Measurements from ENCODE around the gene POLRMT. TPM values are rescaled to one million over a fixed set of nuclear protein-coding genes. Genes with fewer than 3 reads are reported as not detected.
A peak's percentile ranks its signal among the peaks of the same experiment; 100 is the strongest.
"Not testable (repeated sequence)": the region's sequence is repeated elsewhere in the genome, so short reads cannot be mapped to it uniquely, and the experiment has no call there.

POLRMT gene
- total RNA-seq, 6 experiments from 2014 or later: 29.9 to 44.2 (median 34.7) TPM

DNA sequence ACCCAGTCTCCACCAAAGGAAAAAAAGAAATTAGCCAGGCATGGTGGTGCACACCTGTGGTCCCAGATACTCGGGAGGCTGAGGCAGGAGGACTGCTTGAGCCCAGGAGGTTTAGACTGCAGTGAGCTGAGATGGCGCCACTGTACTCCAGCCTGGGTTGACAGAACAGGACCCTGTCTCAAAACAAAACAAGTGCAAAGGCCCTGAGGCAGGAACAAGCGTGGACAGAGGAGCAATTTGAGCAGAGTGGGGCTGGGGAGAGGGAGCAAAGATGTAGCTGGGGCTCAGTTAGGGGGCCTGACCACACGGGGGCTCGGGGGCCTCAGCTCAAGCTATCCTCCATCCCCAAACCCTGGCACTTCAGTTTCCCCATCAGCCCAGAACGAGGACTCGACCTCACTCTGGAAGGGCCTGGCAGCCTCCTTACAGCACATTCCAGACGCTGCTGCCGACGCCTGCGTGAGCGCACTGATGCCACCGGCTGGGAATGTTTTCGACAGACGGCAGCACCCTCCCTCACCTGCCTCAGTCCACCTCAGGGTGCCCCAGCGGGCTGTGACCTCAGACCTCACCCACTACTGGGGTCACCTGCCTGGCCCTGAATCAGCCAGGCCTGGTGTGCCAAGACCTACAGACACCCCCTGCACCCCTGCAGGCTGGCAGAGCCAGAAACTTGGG is 1.8 kb upstream of the POLRMT start:
- TF ChIP-seq, protein P1, sequence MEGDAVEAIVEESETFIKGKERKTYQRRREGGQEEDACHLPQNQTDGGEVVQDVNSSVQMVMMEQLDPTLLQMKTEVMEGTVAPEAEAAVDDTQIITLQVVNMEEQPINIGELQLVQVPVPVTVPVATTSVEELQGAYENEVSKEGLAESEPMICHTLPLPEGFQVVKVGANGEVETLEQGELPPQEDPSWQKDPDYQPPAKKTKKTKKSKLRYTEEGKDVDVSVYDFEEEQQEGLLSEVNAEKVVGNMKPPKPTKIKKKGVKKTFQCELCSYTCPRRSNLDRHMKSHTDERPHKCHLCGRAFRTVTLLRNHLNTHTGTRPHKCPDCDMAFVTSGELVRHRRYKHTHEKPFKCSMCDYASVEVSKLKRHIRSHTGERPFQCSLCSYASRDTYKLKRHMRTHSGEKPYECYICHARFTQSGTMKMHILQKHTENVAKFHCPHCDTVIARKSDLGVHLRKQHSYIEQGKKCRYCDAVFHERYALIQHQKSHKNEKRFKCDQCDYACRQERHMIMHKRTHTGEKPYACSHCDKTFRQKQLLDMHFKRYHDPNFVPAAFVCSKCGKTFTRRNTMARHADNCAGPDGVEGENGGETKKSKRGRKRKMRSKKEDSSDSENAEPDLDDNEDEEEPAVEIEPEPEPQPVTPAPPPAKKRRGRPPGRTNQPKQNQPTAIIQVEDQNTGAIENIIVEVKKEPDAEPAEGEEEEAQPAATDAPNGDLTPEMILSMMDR (IDR thresholded peaks at IDR 0.05): no peak
- H3K9me3 Mint-ChIP-seq: no peaks in the 10 kb centered on the region
- DNase-seq: no peak
- H3K4me3 Mint-ChIP-seq: no peak overlapping the region
- H3K4me1 Mint-ChIP-seq (ENCODE audit: low read depth): peaks cover 21% of the 10 kb centered on the region
- no peak overlapping the region for H3K27ac Mint-ChIP-seq
- H3K36me3 Mint-ChIP-seq (ENCODE audit: low read depth): no peaks in the 10 kb centered on the region
- peaks cover 9% of the 10 kb centered on the region for H3K27me3 Mint-ChIP-seq (ENCODE audit: insufficient read depth)

DNA sequence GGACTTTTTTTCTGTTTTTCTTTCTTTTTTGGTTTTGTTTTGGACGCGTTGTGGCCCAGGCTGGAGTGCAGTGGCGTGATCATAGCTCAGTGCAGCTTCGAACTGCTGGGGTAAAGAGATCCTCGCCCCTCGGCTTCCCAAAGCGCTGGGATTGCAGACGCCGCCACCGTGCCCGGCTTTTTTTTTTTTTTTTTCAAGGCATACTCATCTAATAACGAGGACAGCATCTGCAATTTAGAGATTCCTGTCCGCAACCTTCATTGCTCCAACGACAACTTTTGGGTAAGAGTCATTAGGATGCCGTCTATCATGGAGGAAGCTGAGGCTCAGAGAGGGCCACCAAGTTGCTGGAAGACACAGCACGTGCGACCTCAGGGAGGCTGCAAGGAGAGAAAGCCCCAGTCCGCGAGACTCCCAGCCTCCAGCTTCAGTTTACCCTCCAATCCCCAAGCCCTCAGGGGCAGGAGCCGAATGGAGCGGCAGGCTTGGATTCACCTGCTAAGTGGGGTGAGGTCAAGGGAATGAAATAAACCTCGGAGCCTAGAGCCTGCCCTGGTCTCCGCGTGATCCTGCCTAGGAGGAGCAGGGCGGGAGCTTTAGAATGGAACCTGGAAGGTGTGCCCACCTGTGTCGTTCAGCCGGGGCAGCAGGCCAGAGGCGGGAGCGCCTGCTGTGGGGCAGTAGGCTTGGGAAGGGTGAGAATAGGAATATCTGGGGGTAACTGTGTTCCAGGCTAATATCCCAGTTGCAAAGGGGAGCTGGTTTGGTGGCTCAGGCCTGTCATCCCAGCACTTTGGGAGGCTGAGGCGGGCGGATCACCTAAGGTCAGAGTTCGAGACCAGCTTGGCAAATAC is 676 bp upstream of the POLRMT start:
- Mint-ChIP-seq H3K4me1 (ENCODE audit: low read depth) (peaks cover 15% of the 10 kb centered on the region), H3K4me3 (peak overlapping the region; percentile 96), H3K36me3 (ENCODE audit: low read depth) (peaks cover 2% of the 10 kb centered on the region), H3K27ac (peak overlapping the region; percentile 92), H3K27me3 (ENCODE audit: insufficient read depth) (peaks cover 7% of the 10 kb centered on the region; the same call in 1 of the 2 replicates), H3K9me3 (no peaks in the 10 kb centered on the region)
- DNase-seq: peak; percentile 5
- TF ChIP-seq, protein P1 (IDR thresholded peaks at IDR 0.05): no peak

DNA sequence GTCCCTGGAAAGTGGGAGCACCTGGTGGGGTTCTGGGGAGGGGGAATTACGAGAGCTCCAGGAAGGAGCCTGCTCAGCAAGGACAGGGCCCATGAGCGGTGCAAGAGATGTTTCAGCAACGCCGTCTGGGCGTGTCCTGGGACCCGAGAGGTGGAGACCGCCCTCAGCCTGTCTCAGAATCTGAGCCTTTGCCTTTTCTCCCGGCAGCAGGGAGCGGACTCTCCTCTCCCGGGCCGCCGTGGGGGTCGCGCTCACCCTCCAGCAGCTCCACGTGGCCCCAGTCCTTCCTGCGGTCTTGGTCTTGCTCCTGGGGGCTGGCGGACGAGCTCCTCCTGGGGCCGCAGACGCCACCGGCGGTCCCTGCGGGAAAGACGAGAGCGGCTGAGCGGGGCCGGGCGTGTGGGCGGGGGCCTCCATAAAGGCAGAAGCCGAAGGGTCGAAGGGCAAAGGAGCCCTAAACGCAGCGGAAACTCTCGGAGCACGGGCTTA is 714 bp downstream of the POLRMT start:
- H3K4me1 Mint-ChIP-seq (ENCODE audit: low read depth): peaks cover 15% of the 10 kb centered on the region
- TF ChIP-seq, protein P1 (IDR thresholded peaks at IDR 0.05): no peak
- peaks cover 11% of the 10 kb centered on the region for H3K36me3 Mint-ChIP-seq (ENCODE audit: low read depth)
- H3K27me3 Mint-ChIP-seq (ENCODE audit: insufficient read depth): peaks cover 7% of the 10 kb centered on the region; the same call in 1 of the 2 replicates
- H3K27ac Mint-ChIP-seq: peak overlapping the region; percentile 92
- DNase-seq: peak; percentile 41
- H3K9me3 Mint-ChIP-seq: no peaks in the 10 kb centered on the region
- peak overlapping the region; percentile 96 for H3K4me3 Mint-ChIP-seq

DNA sequence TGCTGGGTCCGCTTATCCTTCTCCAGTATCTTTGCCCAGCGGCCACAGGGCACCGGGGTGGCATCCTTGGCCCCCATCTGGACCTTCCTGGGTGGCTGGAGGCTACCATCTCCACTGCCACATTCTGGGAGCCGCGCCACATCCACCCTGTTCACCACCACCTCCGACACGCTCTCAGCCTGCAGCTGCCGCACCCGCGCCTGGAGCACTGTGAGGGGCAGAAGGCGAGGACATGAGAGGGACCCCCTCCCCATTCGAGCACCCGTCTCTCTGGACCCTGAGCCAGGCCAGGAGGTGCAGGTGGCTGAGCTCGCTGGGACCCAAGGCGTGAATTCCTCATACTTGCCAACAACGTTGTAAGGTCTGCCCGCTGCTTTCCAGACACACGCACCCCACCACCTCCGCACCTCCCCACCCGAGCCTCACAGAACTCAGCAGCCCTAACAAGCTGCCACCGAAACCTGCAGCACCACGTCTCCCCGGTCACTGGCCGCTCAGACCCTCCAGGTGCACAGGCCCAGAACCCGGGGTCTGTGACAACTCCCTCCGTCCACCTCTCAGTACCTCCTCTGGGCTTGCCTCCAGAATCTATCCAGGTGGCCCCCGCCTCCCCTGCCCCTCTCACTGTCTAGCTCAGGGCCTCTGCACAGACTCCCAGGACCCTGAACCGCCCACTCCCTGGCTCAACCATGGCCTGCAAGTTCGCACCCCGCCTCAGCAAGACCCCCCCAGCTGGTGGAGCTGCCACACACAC is 3.2 kb downstream of the POLRMT start:
- no peaks in the 10 kb centered on the region for H3K9me3 Mint-ChIP-seq
- peaks cover 4% of the 10 kb centered on the region; the same call in 1 of the 2 replicates for H3K27me3 Mint-ChIP-seq (ENCODE audit: insufficient read depth)
- H3K36me3 Mint-ChIP-seq (ENCODE audit: low read depth): peaks cover 16% of the 10 kb centered on the region
- no peak overlapping the region for H3K4me3 Mint-ChIP-seq
- TF ChIP-seq, protein P1 (IDR thresholded peaks at IDR 0.05): no peak
- peaks cover 20% of the 10 kb centered on the region for H3K4me1 Mint-ChIP-seq (ENCODE audit: low read depth)
- no peak overlapping the region for H3K27ac Mint-ChIP-seq
- DNase-seq: no peak

DNA sequence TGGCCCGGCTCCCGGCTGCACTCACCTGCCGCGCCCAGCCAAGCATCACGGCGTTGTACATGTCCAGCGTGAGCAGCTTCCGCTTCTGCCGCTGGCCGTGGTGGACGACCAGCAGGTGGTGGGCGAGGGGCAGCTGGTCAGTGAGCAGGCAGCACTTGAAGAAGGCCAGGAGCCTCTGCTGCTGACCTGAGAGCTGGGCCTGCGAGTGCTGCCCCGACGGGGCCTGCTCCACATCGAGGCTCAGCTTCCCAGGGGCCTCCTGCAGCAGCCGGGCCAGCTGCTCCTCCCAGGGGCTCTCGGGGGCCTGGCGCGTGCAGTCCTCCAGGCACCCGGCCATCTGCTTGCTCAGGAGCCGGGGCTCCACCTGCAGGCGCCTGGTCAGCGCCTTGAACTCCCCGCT is 3.8 kb downstream of the POLRMT start:
- Mint-ChIP-seq H3K36me3 (ENCODE audit: low read depth) (peaks cover 16% of the 10 kb centered on the region), H3K4me1 (ENCODE audit: low read depth) (peaks cover 20% of the 10 kb centered on the region)
- H3K4me3 Mint-ChIP-seq; DNase-seq; H3K27ac Mint-ChIP-seq; H3K9me3 Mint-ChIP-seq; H3K27me3 Mint-ChIP-seq (ENCODE audit: insufficient read depth): not testable (repeated sequence)

All from HFFc6 (cell line).